ENCODE measurements around the gene MOB2.
A peak's percentile ranks its signal among the peaks of the same experiment; 100 is the strongest.

Gene MOB2

DNA sequence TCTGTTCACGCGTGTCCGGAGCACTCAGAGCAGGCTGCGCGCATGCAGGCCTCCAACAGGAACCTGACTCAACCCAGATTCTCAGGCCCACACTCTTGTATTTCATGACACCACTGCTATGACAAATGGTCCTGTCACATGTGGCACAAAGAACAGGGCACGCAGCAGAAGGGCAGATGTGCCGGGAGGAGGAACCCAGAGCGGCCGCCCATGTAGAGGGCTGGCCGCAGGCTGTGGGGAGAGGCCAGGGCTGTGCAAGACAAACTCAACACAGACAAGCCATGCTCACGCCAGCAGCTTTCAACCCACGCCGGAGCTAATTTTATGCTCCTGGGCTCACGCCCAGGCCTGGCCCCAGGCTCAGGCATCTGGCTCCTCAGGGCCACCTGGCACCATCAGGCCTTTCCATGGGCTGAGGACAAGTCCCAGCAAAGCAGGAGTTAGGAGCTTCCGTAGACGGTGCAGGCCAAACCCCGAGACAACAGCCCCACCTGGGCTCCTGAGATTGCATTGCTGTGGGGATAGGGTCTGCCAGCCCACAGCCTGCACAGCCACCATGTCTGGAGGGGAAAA lies 45.5 kb upstream of the MOB2 start:
- Histone ChIP-seq H3K27ac (peak overlapping the region; percentile 72 to 76), H3K4me3 (peak overlapping the region in 1 of 2 donors; percentile 5), H3K27me3 (no peaks in the 10 kb centered on the region), H3K9me3 (no peaks in the 10 kb centered on the region), H3K36me3 (peaks cover 11 to 20% (median 13%) of the 10 kb centered on the region in 3 donors), H3K4me1 (peaks cover 0 to 71% (median 55%) of the 10 kb centered on the region in 4 donors)
- intact Hi-C loops (cut with DNase I; ENCODE audit: low total_unique reads): no loop called here
- DNase-seq: peak; percentile 52 to 92
- TF ChIP-seq, protein P1, sequence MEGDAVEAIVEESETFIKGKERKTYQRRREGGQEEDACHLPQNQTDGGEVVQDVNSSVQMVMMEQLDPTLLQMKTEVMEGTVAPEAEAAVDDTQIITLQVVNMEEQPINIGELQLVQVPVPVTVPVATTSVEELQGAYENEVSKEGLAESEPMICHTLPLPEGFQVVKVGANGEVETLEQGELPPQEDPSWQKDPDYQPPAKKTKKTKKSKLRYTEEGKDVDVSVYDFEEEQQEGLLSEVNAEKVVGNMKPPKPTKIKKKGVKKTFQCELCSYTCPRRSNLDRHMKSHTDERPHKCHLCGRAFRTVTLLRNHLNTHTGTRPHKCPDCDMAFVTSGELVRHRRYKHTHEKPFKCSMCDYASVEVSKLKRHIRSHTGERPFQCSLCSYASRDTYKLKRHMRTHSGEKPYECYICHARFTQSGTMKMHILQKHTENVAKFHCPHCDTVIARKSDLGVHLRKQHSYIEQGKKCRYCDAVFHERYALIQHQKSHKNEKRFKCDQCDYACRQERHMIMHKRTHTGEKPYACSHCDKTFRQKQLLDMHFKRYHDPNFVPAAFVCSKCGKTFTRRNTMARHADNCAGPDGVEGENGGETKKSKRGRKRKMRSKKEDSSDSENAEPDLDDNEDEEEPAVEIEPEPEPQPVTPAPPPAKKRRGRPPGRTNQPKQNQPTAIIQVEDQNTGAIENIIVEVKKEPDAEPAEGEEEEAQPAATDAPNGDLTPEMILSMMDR (IDR thresholded peaks at IDR 0.05): no peak

DNA sequence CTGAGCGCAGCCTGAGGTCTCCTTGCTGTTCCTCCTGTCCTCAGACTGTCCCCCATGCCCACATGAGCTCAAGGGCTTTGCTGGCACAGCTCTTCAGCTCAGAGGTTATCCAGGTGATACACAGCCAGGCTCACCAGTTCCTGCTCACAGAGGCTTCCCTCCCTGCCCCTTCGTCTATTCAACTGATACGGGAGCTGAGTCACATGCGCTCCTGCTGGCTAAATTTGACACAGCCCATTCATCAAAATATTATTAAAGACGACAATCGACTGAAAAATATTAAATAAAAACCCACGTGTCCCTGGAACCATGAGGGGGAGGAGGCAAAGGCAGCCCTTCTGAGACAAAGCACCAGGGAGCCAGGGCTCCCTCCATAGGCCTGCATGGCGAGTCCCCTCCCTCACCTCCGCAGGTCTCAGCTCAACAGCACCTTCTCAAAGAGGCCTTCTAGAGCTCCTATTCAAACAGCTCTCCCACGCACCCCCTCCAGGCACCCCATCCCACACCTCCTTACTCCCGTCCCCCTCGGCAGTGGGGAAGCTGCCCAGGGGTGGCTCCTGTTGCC lies 45.0 kb upstream of the MOB2 start:
- no peaks in the 10 kb centered on the region for H3K9me3 ChIP-seq
- intact Hi-C loops (cut with DNase I; ENCODE audit: low total_unique reads): no loop called here
- DNase-seq: no peak
- H3K4me3 ChIP-seq: peak overlapping the region in 1 of 2 donors; percentile 5
- no peaks in the 10 kb centered on the region for H3K27me3 ChIP-seq
- peak overlapping the region; percentile 72 to 76 for H3K27ac ChIP-seq
- peaks cover 0 to 73% (median 52%) of the 10 kb centered on the region in 4 donors for H3K4me1 ChIP-seq
- TF ChIP-seq, protein P1 (IDR thresholded peaks at IDR 0.05): no peak
- peaks cover 11 to 20% (median 13%) of the 10 kb centered on the region in 3 donors for H3K36me3 ChIP-seq

DNA sequence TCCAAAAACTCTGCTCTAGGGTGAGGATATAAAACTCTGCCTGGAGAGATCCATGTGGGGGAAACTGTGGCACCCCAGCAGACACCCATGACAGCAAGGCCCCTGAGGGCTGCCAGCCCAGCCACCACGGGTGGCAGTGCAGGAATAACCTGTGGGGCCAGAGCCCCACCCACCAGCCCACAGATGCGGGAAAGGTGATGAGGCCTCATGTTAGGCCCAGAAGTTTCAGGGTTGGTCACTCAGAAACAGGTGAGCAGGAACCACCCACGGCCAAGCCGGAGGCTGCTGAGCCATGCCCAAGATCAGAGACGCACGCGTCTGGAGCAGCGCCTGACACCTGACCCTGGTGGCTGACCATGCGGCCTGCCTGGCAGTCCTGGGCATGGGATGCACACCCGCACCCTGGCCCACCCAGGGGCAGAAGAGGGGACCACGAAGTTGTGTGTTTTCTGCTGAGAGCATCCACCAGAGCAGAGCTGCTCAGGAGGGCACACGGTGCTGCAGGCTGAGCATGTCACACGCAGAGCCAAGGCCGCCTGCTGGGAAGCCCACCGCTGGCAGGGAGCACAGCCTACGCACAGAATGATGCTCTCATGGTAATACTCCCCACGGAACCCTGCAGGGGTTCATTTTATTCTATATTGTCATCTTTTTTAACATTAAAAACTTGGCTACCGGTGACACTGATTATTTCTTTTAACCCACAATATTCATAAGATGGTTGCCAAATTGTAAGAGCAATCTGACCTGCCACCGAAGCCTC lies 44.3 kb upstream of the MOB2 start:
- intact Hi-C loops (cut with DNase I; ENCODE audit: low total_unique reads): no loop called here
- peak overlapping the region; percentile 72 to 76 for H3K27ac ChIP-seq
- no peak overlapping the region for H3K4me3 ChIP-seq
- H3K9me3 ChIP-seq: no peaks in the 10 kb centered on the region
- H3K27me3 ChIP-seq: no peaks in the 10 kb centered on the region
- DNase-seq: no peak
- TF ChIP-seq, protein P1 (IDR thresholded peaks at IDR 0.05): no peak
- peaks cover 0 to 69% (median 48%) of the 10 kb centered on the region in 4 donors for H3K4me1 ChIP-seq
- H3K36me3 ChIP-seq: peaks cover 7 to 16% (median 9%) of the 10 kb centered on the region in 3 donors

DNA sequence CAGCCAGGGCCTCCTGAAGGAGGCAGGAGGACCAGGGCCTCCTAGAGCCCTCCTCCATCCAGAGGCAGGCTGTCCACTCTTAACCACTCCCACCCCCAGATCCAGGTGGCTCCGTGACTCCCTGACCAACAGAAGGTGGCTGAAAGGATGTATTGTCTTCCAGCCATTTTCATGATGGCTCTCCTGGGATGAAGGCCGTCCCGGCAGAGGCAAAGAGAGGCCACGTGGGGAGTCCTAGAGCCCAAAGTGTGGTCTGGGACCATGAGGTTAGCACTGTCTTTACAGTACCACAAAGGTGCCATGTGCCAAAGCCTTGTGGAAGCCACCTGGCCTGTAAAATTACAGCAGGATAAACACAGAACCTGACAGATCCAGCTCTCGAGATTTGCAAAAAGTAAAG lies 43.2 kb upstream of the MOB2 start:
- intact Hi-C loops (cut with DNase I; ENCODE audit: low total_unique reads): loop anchor here (10.0 kb wide), 1 partner anchor 255 kb away; no protein-coding TSS in a partner anchor
- no peaks in the 10 kb centered on the region for H3K9me3 ChIP-seq
- TF ChIP-seq, protein P1 (IDR thresholded peaks at IDR 0.05): no peak
- no peak overlapping the region for H3K27ac ChIP-seq
- no peaks in the 10 kb centered on the region for H3K27me3 ChIP-seq
- H3K4me1 ChIP-seq: peaks cover 0 to 58% (median 38%) of the 10 kb centered on the region in 4 donors
- peaks cover 0 to 6% (median 0%) of the 10 kb centered on the region in 3 donors for H3K36me3 ChIP-seq
- H3K4me3 ChIP-seq: no peak overlapping the region
- no peak for DNase-seq

DNA sequence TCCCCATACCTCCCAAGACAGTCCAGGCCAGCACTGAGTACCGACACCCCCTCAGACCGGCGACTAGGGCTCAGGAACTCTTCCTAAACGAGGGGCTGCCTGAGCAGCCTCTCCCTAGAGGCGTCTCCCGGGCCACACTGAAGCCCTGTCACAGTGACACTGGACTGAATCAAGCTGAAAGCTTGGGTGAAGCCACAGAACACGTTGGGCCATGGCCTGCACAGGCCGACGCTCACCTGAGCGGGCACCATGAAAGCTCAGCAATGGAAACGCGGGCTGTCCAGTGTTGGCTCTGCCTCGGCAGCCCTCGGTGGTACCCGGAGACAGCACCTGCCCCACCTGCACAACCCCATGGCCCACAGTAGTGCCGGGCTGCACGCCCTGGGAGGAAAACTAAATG lies 42.7 kb upstream of the MOB2 start:
- H3K4me1 ChIP-seq: peaks cover 0 to 54% (median 33%) of the 10 kb centered on the region in 4 donors
- H3K4me3 ChIP-seq: no peak overlapping the region
- H3K27me3 ChIP-seq: no peaks in the 10 kb centered on the region
- H3K36me3 ChIP-seq: peaks cover 0 to 1% (median 0%) of the 10 kb centered on the region in 3 donors
- TF ChIP-seq, protein P1 (IDR thresholded peaks at IDR 0.05): no peak
- intact Hi-C loops (cut with DNase I; ENCODE audit: low total_unique reads): loop anchor here (10.0 kb wide), 1 partner anchor 254 kb away; no protein-coding TSS in a partner anchor
- no peaks in the 10 kb centered on the region for H3K9me3 ChIP-seq
- no peak for DNase-seq
- no peak overlapping the region for H3K27ac ChIP-seq
